ENCODE measurements around the gene NPDC1. TPM values are rescaled to one million over a fixed set of nuclear protein-coding genes. Genes with fewer than 3 reads are reported as not detected.

Gene NPDC1
- total and polyA plus RNA-seq, 2 experiments from 2014 or later = 43.1 to 121 TPM

DNA sequence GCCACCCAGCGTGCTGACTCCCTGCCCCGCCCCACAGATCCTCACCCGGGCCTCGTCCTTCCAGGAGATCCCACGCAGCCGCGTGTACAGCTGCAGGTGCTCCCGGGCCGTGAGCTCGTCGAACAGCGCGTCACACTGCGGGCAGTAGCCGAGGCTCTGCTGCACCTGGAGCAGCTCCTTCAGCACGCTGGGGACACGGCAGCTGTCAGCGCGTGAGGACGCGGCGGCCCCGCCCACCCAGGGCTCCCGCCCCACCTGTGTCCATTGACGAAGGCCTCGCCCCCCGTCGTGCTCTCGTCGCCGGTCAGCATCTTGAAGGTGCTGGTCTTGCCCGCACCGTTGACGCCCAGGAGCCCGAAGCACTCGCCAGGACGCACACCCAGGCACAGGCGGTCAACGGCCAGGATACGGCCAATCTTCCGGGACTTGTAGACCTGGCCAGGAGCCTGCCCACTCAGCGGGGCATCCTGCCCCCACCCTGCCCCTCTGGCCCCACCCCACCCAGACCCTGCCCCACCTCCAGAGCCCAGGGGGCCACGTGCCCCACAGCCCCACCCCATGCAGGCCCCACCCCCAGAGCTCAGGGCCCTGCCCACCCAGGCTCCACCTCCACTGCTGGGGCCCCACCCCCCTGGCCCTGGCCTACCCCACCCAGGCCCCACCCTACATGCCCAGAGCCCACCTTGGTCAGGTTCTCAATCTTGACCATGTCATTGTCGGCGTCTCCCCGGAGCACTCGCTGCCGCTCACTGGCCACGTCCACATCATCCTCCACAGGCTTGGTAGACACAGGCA is 35.8 kb downstream of the NPDC1 start:
- WGBS, 2 experiments (ENCODE audit: low coverage in 1 of 2, low lambda C conversion rate in 2 of 2, missing lambda C conversion rate in 2 of 2) = 97% methylated on average over 25 to 49 of the region's 49 CpGs
- Histone ChIP-seq H3K4me1 (ENCODE audit: insufficient read depth) (no peaks in the 10 kb centered on the region), H3K36me3 (ENCODE audit: low read depth) (no peaks in the 10 kb centered on the region), H3F3A (ENCODE audit: insufficient read depth) (no peaks in the 10 kb centered on the region), H3K9me2 (ENCODE audit: insufficient read depth) (no peaks in the 10 kb centered on the region), H3K9me3 (ENCODE audit: low read depth) (no peaks in the 10 kb centered on the region), H3K27me3 (replicated peaks; ENCODE audit: insufficient read depth) (no peaks in the 10 kb centered on the region), H3K79me2 (ENCODE audit: insufficient read depth) (no peaks in the 10 kb centered on the region), H3K4me3 (no peak overlapping the region), H4K20me1 (ENCODE audit: insufficient read depth) (no peaks in the 10 kb centered on the region), H2AFZ (no peak overlapping the region), H3K9ac (no peak overlapping the region), H3K27ac (no peak overlapping the region), H3K4me2 (ENCODE audit: unreplicated experiment) (no peak overlapping the region)
- in situ Hi-C loops (cut with MboI) = no loop called here
- no peak for DNase-seq
- TF ChIP-seq EZH2 (IDR thresholded peaks at IDR 0.05; ENCODE audit: insufficient read depth, poor library complexity, severe bottlenecking) = no peak
- no peak for TF ChIP-seq EZH2phosphoT487 (IDR thresholded peaks at IDR 0.05; ENCODE audit: insufficient read depth, low read depth)

DNA sequence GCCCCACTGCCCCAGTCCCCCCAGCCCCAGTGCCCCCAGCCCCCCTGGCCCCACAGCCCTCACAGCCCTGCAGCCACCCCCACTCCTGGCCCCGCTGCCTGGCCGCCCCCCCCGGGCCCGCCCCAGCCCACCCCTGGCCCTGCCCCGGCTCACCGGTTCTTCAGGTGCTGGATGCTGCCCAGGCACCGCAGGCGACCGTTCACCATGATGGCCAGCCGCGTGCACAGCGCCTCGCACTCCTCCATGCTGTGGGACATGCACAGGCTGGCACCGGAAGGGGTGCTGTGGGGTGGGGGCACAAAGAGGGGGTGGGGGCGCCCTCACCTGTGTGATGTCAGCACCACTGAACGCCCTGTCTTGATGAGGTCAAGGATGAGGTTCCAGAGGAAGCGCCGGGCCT is 36.8 kb downstream of the NPDC1 start:
- H3F3A ChIP-seq (ENCODE audit: insufficient read depth) = no peaks in the 10 kb centered on the region
- no peak overlapping the region for H3K9ac ChIP-seq
- no peaks in the 10 kb centered on the region for H3K9me3 ChIP-seq (ENCODE audit: low read depth)
- H3K27ac ChIP-seq = no peak overlapping the region
- no peak overlapping the region for H3K4me2 ChIP-seq (ENCODE audit: unreplicated experiment)
- TF ChIP-seq EZH2 (IDR thresholded peaks at IDR 0.05; ENCODE audit: insufficient read depth, poor library complexity, severe bottlenecking) (no peak), EZH2phosphoT487 (IDR thresholded peaks at IDR 0.05; ENCODE audit: insufficient read depth, low read depth) (no peak)
- no peak overlapping the region for H3K4me3 ChIP-seq
- no peaks in the 10 kb centered on the region for H3K9me2 ChIP-seq (ENCODE audit: insufficient read depth)
- DNase-seq = no peak
- in situ Hi-C loops (cut with MboI) = no loop called here
- no peaks in the 10 kb centered on the region for H4K20me1 ChIP-seq (ENCODE audit: insufficient read depth)
- no peak overlapping the region for H2AFZ ChIP-seq
- no peaks in the 10 kb centered on the region for H3K79me2 ChIP-seq (ENCODE audit: insufficient read depth)
- no peaks in the 10 kb centered on the region for H3K4me1 ChIP-seq (ENCODE audit: insufficient read depth)
- 92 to 95% methylated on average over 8 to 18 of the region's 18 CpGs for WGBS, 2 experiments (ENCODE audit: low coverage in 1 of 2, low lambda C conversion rate in 2 of 2, missing lambda C conversion rate in 2 of 2)
- no peaks in the 10 kb centered on the region for H3K27me3 ChIP-seq (replicated peaks; ENCODE audit: insufficient read depth)
- no peaks in the 10 kb centered on the region for H3K36me3 ChIP-seq (ENCODE audit: low read depth)

DNA sequence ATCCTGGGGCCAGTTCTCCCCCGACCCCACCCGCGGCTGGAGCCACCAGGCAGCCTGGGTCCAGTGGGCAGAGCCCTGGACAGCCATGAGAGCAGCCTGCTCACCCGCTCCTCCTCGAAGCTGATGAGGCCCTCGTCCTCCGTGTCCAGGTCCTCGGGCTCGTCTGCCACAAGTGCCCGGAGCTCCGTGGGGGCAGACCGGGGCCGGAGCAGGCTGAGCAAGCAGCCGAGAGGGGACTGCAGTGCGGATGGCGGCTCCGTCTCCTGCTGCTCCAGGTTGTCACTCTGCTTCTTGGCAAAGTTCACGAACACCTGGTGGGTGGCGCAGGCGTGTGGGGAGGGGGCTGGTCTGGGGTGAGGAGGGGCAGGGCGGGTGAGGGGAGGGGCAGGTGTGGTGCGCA is 37.7 kb downstream of the NPDC1 start:
- TF ChIP-seq EZH2 (IDR thresholded peaks at IDR 0.05; ENCODE audit: insufficient read depth, poor library complexity, severe bottlenecking) (no peak), EZH2phosphoT487 (IDR thresholded peaks at IDR 0.05; ENCODE audit: insufficient read depth, low read depth) (no peak)
- Histone ChIP-seq H3K4me1 (ENCODE audit: insufficient read depth) (no peaks in the 10 kb centered on the region), H3K27ac (no peak overlapping the region), H3K9ac (no peak overlapping the region), H3K4me2 (ENCODE audit: unreplicated experiment) (no peak overlapping the region), H3K9me2 (ENCODE audit: insufficient read depth) (no peaks in the 10 kb centered on the region), H2AFZ (no peak overlapping the region), H3K9me3 (ENCODE audit: low read depth) (no peaks in the 10 kb centered on the region), H3F3A (ENCODE audit: insufficient read depth) (no peaks in the 10 kb centered on the region), H3K4me3 (no peak overlapping the region), H3K79me2 (ENCODE audit: insufficient read depth) (no peaks in the 10 kb centered on the region), H3K36me3 (ENCODE audit: low read depth) (no peaks in the 10 kb centered on the region), H4K20me1 (ENCODE audit: insufficient read depth) (no peaks in the 10 kb centered on the region), H3K27me3 (replicated peaks; ENCODE audit: insufficient read depth) (no peaks in the 10 kb centered on the region)
- no peak for DNase-seq
- 74 to 78% methylated on average over 16 to 22 of the region's 22 CpGs for WGBS, 2 experiments (ENCODE audit: low coverage in 1 of 2, low lambda C conversion rate in 2 of 2, missing lambda C conversion rate in 2 of 2)
- in situ Hi-C loops (cut with MboI) = no loop called here

DNA sequence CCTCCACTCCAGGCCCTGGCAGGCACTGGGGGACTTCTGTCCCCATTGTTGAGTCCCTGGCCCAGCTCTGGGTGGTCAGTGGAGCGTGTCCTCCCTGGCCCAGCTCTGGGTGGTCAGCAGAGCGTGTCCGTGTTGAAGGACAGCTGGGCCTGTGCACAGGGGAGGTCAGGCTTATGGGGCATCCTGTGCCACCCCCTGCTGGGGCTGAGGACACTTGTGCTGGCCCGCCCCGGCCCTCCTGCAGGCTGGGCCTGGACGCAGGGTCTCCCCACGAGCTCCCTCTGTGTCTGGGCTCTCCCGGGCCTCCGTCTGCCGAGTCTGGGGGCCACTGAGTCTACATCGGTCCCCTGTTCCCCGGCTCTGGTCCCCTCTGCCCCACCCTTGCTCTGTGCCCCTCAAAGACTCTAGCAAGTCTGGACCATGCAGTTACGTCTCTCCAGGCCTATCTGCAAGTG is 38.1 kb downstream of the NPDC1 start:
- Histone ChIP-seq H3F3A (ENCODE audit: insufficient read depth) (no peaks in the 10 kb centered on the region), H2AFZ (no peak overlapping the region), H3K9me3 (ENCODE audit: low read depth) (no peaks in the 10 kb centered on the region), H3K27me3 (replicated peaks; ENCODE audit: insufficient read depth) (no peaks in the 10 kb centered on the region), H3K27ac (no peak overlapping the region), H3K9ac (no peak overlapping the region), H3K36me3 (ENCODE audit: low read depth) (no peaks in the 10 kb centered on the region), H3K4me3 (no peak overlapping the region), H3K79me2 (ENCODE audit: insufficient read depth) (no peaks in the 10 kb centered on the region), H4K20me1 (ENCODE audit: insufficient read depth) (no peaks in the 10 kb centered on the region), H3K4me2 (ENCODE audit: unreplicated experiment) (no peak overlapping the region), H3K4me1 (ENCODE audit: insufficient read depth) (no peaks in the 10 kb centered on the region), H3K9me2 (ENCODE audit: insufficient read depth) (no peaks in the 10 kb centered on the region)
- in situ Hi-C loops (cut with MboI) = no loop called here
- no peak for TF ChIP-seq EZH2phosphoT487 (IDR thresholded peaks at IDR 0.05; ENCODE audit: insufficient read depth, low read depth)
- TF ChIP-seq EZH2 (IDR thresholded peaks at IDR 0.05; ENCODE audit: insufficient read depth, poor library complexity, severe bottlenecking) = no peak
- no peak for DNase-seq
- 84 to 86% methylated on average over 8 to 13 of the region's 13 CpGs for WGBS, 2 experiments (ENCODE audit: low coverage in 1 of 2, low lambda C conversion rate in 2 of 2, missing lambda C conversion rate in 2 of 2)
